ENCODE measurements around the gene TNFAIP2. TPM values are rescaled to one million over a fixed set of nuclear protein-coding genes. Genes with fewer than 3 reads are reported as not detected.
A peak's percentile ranks its signal among the peaks of the same experiment; 100 is the strongest.
"Not testable (repeated sequence)": the region's sequence is repeated elsewhere in the genome, so short reads cannot be mapped to it uniquely, and the experiment has no call there.

TNFAIP2 gene
- total RNA-seq, 1 experiment from 2014 or later, result 43.0 TPM

- Histone ChIP-seq H3K9me3 (replicated peaks) (no peaks in the 10 kb centered on the region), H3K4me1 (replicated peaks) (peaks cover 65% of the 10 kb centered on the region), H3K36me3 (no peaks in the 10 kb centered on the region), H3K27ac (peak overlapping the region; percentile 81), H3K4me3 (no peak overlapping the region; the same call in 1 of the 2 replicates), H3K27me3 (replicated peaks) (no peaks in the 10 kb centered on the region; the same call in 1 of the 2 replicates)
- DNase-seq (ENCODE audit: low read depth in 1 of 2, low spot score in 2 of 2), result peak; percentile 80 to 91
Measured at GRCh38 chr14:103107941-103108748, 15.1 kb upstream of the TNFAIP2 start.

GRCh38 chr14:103108749-103109207 is 14.5 kb upstream of the TNFAIP2 start:
- H3K9me3 ChIP-seq (replicated peaks), result no peaks in the 10 kb centered on the region
- H3K4me1 ChIP-seq (replicated peaks), result peaks cover 59% of the 10 kb centered on the region
- H3K4me3 ChIP-seq, result no peak overlapping the region; the same call in 1 of the 2 replicates
- H3K27ac ChIP-seq, result peak overlapping the region; percentile 81
- H3K27me3 ChIP-seq (replicated peaks), result no peaks in the 10 kb centered on the region; the same call in 1 of the 2 replicates
- peak; percentile 81 to 84 for DNase-seq (ENCODE audit: low read depth in 1 of 2, low spot score in 2 of 2)
- no peaks in the 10 kb centered on the region for H3K36me3 ChIP-seq

GRCh38 chr14:103109535-103110441 is 13.5 kb upstream of the TNFAIP2 start:
- peak overlapping the region; percentile 97 for H3K27ac ChIP-seq
- peak; percentile 85 to 89 for DNase-seq (ENCODE audit: low read depth in 1 of 2, low spot score in 2 of 2)
- H3K4me3 ChIP-seq, result peak overlapping the region; percentile 31
- H3K9me3 ChIP-seq (replicated peaks), result no peaks in the 10 kb centered on the region
- H3K36me3 ChIP-seq, result no peaks in the 10 kb centered on the region
- peaks cover 52% of the 10 kb centered on the region for H3K4me1 ChIP-seq (replicated peaks)
- no peaks in the 10 kb centered on the region; the same call in 1 of the 2 replicates for H3K27me3 ChIP-seq (replicated peaks)

GRCh38 chr14:103110681-103111231 is 12.5 kb upstream of the TNFAIP2 start:
- H3K4me3 ChIP-seq, result no peak overlapping the region
- DNase-seq (ENCODE audit: low read depth in 1 of 2, low spot score in 2 of 2), result no peak
- H3K9me3 ChIP-seq (replicated peaks), result no peaks in the 10 kb centered on the region
- H3K27ac ChIP-seq, result peak overlapping the region; percentile 97
- H3K27me3 ChIP-seq (replicated peaks), result no peaks in the 10 kb centered on the region
- peaks cover 54% of the 10 kb centered on the region for H3K4me1 ChIP-seq (replicated peaks)
- H3K36me3 ChIP-seq, result no peaks in the 10 kb centered on the region

GRCh38 chr14:103111232-103111868 is 11.9 kb upstream of the TNFAIP2 start:
- Histone ChIP-seq H3K27ac (no peak overlapping the region; the same call in 1 of the 2 replicates), H3K4me1 (replicated peaks) (peaks cover 54% of the 10 kb centered on the region), H3K4me3 (no peak overlapping the region), H3K36me3 (no peaks in the 10 kb centered on the region), H3K27me3 (replicated peaks) (no peaks in the 10 kb centered on the region), H3K9me3 (replicated peaks) (no peaks in the 10 kb centered on the region)
- no peak for DNase-seq (ENCODE audit: low read depth in 1 of 2, low spot score in 2 of 2)

GRCh38 chr14:103112400-103113243 is 10.6 kb upstream of the TNFAIP2 start:
- H3K27me3 ChIP-seq (replicated peaks), result no peaks in the 10 kb centered on the region

GRCh38 chr14:103113303-103113702 is 10.0 kb upstream of the TNFAIP2 start:
- no peak for DNase-seq (ENCODE audit: low read depth in 1 of 2, low spot score in 2 of 2)
- no peak overlapping the region for H3K27ac ChIP-seq
- H3K9me3 ChIP-seq (replicated peaks), result no peaks in the 10 kb centered on the region
- H3K4me3 ChIP-seq, result no peak overlapping the region
- H3K4me1 ChIP-seq (replicated peaks), result peaks cover 45% of the 10 kb centered on the region
- H3K27me3 ChIP-seq (replicated peaks), result no peaks in the 10 kb centered on the region
- no peaks in the 10 kb centered on the region for H3K36me3 ChIP-seq

More at GRCh38 chr14:103112400-103113243, 10.6 kb upstream of the TNFAIP2 start:
- DNase-seq (ENCODE audit: low read depth in 1 of 2, low spot score in 2 of 2), result no peak
- H3K4me1 ChIP-seq (replicated peaks), result peaks cover 52% of the 10 kb centered on the region
- no peak overlapping the region for H3K4me3 ChIP-seq
- H3K27ac ChIP-seq, result no peak overlapping the region
- H3K9me3 ChIP-seq (replicated peaks), result no peaks in the 10 kb centered on the region
- no peaks in the 10 kb centered on the region for H3K36me3 ChIP-seq

GRCh38 chr14:103113774-103114173 is 9.5 kb upstream of the TNFAIP2 start:
- DNase-seq (ENCODE audit: low read depth in 1 of 2, low spot score in 2 of 2), result no peak
- H3K27me3 ChIP-seq (replicated peaks), result no peaks in the 10 kb centered on the region
- H3K4me3 ChIP-seq, result no peak overlapping the region
- peaks cover 40% of the 10 kb centered on the region for H3K4me1 ChIP-seq (replicated peaks)
- H3K27ac ChIP-seq, result no peak overlapping the region
- H3K9me3 ChIP-seq (replicated peaks), result no peaks in the 10 kb centered on the region
- no peaks in the 10 kb centered on the region for H3K36me3 ChIP-seq

- not testable (repeated sequence) for H3K9me3 ChIP-seq (replicated peaks); DNase-seq (ENCODE audit: low read depth in 1 of 2, low spot score in 2 of 2); H3K4me3 ChIP-seq; H3K36me3 ChIP-seq; H3K27me3 ChIP-seq (replicated peaks)
- H3K27ac ChIP-seq, result 0 out of 2 replicates have a peak overlapping the region, but pooled peaks have one; percentile 24
- H3K4me1 ChIP-seq (replicated peaks), result peaks cover 31% of the 10 kb centered on the region
Measured at GRCh38 chr14:103115086-103115679, 8.1 kb upstream of the TNFAIP2 start.

- no peak overlapping the region for H3K4me3 ChIP-seq
Measured at GRCh38 chr14:103115845-103116572, 7.3 kb upstream of the TNFAIP2 start.

GRCh38 chr14:103116636-103117035 is 6.6 kb upstream of the TNFAIP2 start:
- H3K27ac ChIP-seq, result no peak overlapping the region
- H3K36me3 ChIP-seq, result no peaks in the 10 kb centered on the region
- H3K4me1 ChIP-seq (replicated peaks), result peaks cover 17% of the 10 kb centered on the region
- no peaks in the 10 kb centered on the region for H3K27me3 ChIP-seq (replicated peaks)
- no peak overlapping the region for H3K4me3 ChIP-seq
- H3K9me3 ChIP-seq (replicated peaks), result no peaks in the 10 kb centered on the region
- DNase-seq (ENCODE audit: low read depth in 1 of 2, low spot score in 2 of 2), result no peak

More at GRCh38 chr14:103115845-103116572, 7.3 kb upstream of the TNFAIP2 start:
- Histone ChIP-seq H3K4me1 (replicated peaks) (peaks cover 23% of the 10 kb centered on the region), H3K27ac (no peak overlapping the region), H3K27me3 (replicated peaks) (no peaks in the 10 kb centered on the region), H3K9me3 (replicated peaks) (no peaks in the 10 kb centered on the region), H3K36me3 (no peaks in the 10 kb centered on the region)
- DNase-seq (ENCODE audit: low read depth in 1 of 2, low spot score in 2 of 2), result no peak

- not testable (repeated sequence) for H3K27ac ChIP-seq; H3K9me3 ChIP-seq (replicated peaks); H3K36me3 ChIP-seq; H3K27me3 ChIP-seq (replicated peaks); DNase-seq (ENCODE audit: low read depth in 1 of 2, low spot score in 2 of 2); H3K4me3 ChIP-seq
- H3K4me1 ChIP-seq (replicated peaks), result peaks cover 17% of the 10 kb centered on the region
Measured at GRCh38 chr14:103117499-103117898, 5.8 kb upstream of the TNFAIP2 start.
